ENCODE measurements around the gene FASTKD3. TPM values are rescaled to one million over a fixed set of nuclear protein-coding genes. Genes with fewer than 3 reads are reported as not detected.

The FASTKD3 gene
- total and polyA plus RNA-seq, 2 donors = 14.4 to 26.7 TPM

DNA sequence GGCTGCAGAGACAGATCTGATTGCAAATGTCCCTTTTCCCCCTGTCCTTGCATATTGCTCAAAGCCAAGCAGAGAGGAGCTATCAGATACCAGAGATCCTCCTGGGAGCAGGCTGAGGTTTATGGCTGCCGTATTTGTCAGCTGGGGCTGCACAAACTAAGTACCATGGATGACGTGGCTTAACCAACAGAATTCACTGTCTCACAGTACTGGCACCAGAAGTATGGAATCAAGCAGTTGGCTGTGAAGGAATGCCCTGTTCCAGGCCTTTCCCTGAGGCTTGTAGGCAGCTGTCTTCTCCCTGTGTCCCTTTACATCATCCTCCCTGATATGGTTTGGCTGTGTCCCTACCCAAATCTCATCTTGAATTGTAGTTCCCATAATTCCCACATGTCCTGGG, 20.5 kb downstream of the FASTKD3 start:
- Histone ChIP-seq H3K36me3 (ENCODE audit: control insufficient read depth in 2 of 2, insufficient read depth in 2 of 2, low read length in 1 of 2) (no peaks in the 10 kb centered on the region), H3K4me3 (ENCODE audit: low read length in 2 of 2) (no peak overlapping the region), H3K9me3 (ENCODE audit: control insufficient read depth in 2 of 2, insufficient read depth in 1 of 2, low read length in 1 of 2) (peaks cover 2 to 4% of the 10 kb centered on the region in 2 donors), H3K27ac (ENCODE audit: low read depth in 1 of 2, low read length in 1 of 2) (no peak overlapping the region), H3K4me1 (ENCODE audit: control insufficient read depth in 2 of 2, insufficient read depth in 2 of 2, low read length in 2 of 2) (peaks cover 2 to 7% of the 10 kb centered on the region in 2 donors), H3K27me3 (ENCODE audit: control insufficient read depth in 2 of 2, insufficient read depth in 1 of 2, low read length in 1 of 2) (peaks cover 33 to 47% of the 10 kb centered on the region in 2 donors)
- WGBS = 87% methylated on average over 2 of the region's 2 CpGs
- no peak for DNase-seq (ENCODE audit: low read depth in 6 of 9, low spot score in 9 of 9)

DNA sequence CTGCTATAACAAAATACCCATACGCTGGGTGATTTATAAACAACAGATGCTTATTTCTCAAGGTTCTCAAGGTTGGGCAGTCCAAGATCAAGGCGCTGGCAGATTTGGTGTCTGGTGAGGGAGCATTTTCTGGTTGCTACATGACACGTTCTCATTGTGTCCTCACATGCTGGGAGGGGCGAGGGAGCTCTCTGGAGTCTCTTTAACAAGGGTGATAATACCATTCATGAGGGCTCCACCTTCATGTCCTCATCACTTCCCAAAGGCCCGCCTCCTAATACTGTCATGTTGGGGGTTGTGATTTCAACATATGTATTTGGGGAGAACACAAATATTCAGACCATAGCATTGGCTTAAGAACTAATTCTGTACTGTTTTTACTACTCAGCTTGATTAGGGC, 22.5 kb downstream of the FASTKD3 start:
- no peak for DNase-seq (ENCODE audit: low read depth in 6 of 9, low spot score in 9 of 9)

GRCh38 chr5:7845557-7845956, 23.3 kb downstream of the FASTKD3 start:
- Histone ChIP-seq H3K4me1 (ENCODE audit: control insufficient read depth in 2 of 2, insufficient read depth in 2 of 2, low read length in 2 of 2) (peaks cover 2 to 7% of the 10 kb centered on the region in 2 donors), H3K27me3 (ENCODE audit: control insufficient read depth in 2 of 2, insufficient read depth in 1 of 2, low read length in 1 of 2) (peaks cover 23 to 28% of the 10 kb centered on the region in 2 donors), H3K27ac (ENCODE audit: low read depth in 1 of 2, low read length in 1 of 2) (no peak overlapping the region), H3K9me3 (ENCODE audit: control insufficient read depth in 2 of 2, insufficient read depth in 1 of 2, low read length in 1 of 2) (no peaks in the 10 kb centered on the region), H3K4me3 (ENCODE audit: low read length in 2 of 2) (no peak overlapping the region), H3K36me3 (ENCODE audit: control insufficient read depth in 2 of 2, insufficient read depth in 2 of 2, low read length in 1 of 2) (no peaks in the 10 kb centered on the region)
- 97% methylated on average over 7 of the region's 7 CpGs for WGBS
- DNase-seq (ENCODE audit: low read depth in 6 of 9, low spot score in 9 of 9) = no peak

More for the DNA sequence above, 22.5 kb downstream of the FASTKD3 start:
- Histone ChIP-seq H3K27me3 (ENCODE audit: control insufficient read depth in 2 of 2, insufficient read depth in 1 of 2, low read length in 1 of 2) (peaks cover 28 to 35% of the 10 kb centered on the region in 2 donors), H3K9me3 (ENCODE audit: control insufficient read depth in 2 of 2, insufficient read depth in 1 of 2, low read length in 1 of 2) (peaks cover 2 to 4% of the 10 kb centered on the region in 2 donors), H3K4me1 (ENCODE audit: control insufficient read depth in 2 of 2, insufficient read depth in 2 of 2, low read length in 2 of 2) (peaks cover 2 to 7% of the 10 kb centered on the region in 2 donors), H3K4me3 (ENCODE audit: low read length in 2 of 2) (no peak overlapping the region), H3K27ac (ENCODE audit: low read depth in 1 of 2, low read length in 1 of 2) (no peak overlapping the region), H3K36me3 (ENCODE audit: control insufficient read depth in 2 of 2, insufficient read depth in 2 of 2, low read length in 1 of 2) (no peaks in the 10 kb centered on the region)
- WGBS = 96% methylated on average over 5 of the region's 5 CpGs

- no peak for DNase-seq (ENCODE audit: low read depth in 6 of 9, low spot score in 9 of 9)
- Histone ChIP-seq H3K27ac (ENCODE audit: low read depth in 1 of 2, low read length in 1 of 2) (no peak overlapping the region), H3K36me3 (ENCODE audit: control insufficient read depth in 2 of 2, insufficient read depth in 2 of 2, low read length in 1 of 2) (no peaks in the 10 kb centered on the region), H3K4me1 (ENCODE audit: control insufficient read depth in 2 of 2, insufficient read depth in 2 of 2, low read length in 2 of 2) (peaks cover 2 to 5% of the 10 kb centered on the region in 2 donors), H3K9me3 (ENCODE audit: control insufficient read depth in 2 of 2, insufficient read depth in 1 of 2, low read length in 1 of 2) (no peaks in the 10 kb centered on the region), H3K27me3 (ENCODE audit: control insufficient read depth in 2 of 2, insufficient read depth in 1 of 2, low read length in 1 of 2) (peaks cover 17 to 23% of the 10 kb centered on the region in 2 donors), H3K4me3 (ENCODE audit: low read length in 2 of 2) (no peak overlapping the region)
Observed at GRCh38 chr5:7844901-7845300, 23.9 kb downstream of the FASTKD3 start.

DNA sequence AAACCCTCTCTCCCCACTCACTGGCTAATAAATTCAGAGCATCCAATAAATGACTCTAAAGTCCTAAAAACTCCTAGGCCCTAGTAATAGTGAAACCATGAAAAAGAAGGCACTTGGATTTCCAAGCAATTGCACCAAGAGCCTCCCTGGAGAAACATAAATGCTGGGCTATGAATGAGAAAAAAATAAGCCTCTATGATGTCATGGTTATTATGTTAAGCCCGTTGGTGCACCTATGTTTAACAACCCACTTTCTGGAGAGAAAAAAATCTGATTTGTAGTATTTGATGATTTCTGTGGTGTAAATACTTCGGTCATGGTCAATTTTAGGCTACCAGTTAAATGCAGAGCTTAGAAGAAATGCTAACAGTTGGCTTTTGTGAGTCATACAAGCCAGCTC, 26.3 kb downstream of the FASTKD3 start:
- Histone ChIP-seq H3K36me3 (ENCODE audit: control insufficient read depth in 2 of 2, insufficient read depth in 2 of 2, low read length in 1 of 2) (no peaks in the 10 kb centered on the region), H3K4me1 (ENCODE audit: control insufficient read depth in 2 of 2, insufficient read depth in 2 of 2, low read length in 2 of 2) (no peaks in the 10 kb centered on the region), H3K4me3 (ENCODE audit: low read length in 2 of 2) (no peak overlapping the region), H3K27ac (ENCODE audit: low read depth in 1 of 2, low read length in 1 of 2) (no peak overlapping the region), H3K9me3 (ENCODE audit: control insufficient read depth in 2 of 2, insufficient read depth in 1 of 2, low read length in 1 of 2) (no peaks in the 10 kb centered on the region), H3K27me3 (ENCODE audit: control insufficient read depth in 2 of 2, insufficient read depth in 1 of 2, low read length in 1 of 2) (peaks cover 2 to 4% of the 10 kb centered on the region in 2 donors)
- DNase-seq (ENCODE audit: low read depth in 6 of 9, low spot score in 9 of 9) = no peak
- 84% methylated on average over 2 of the region's 2 CpGs for WGBS

GRCh38 chr5:7837403-7837802, 31.4 kb downstream of the FASTKD3 start:
- Histone ChIP-seq H3K36me3 (ENCODE audit: control insufficient read depth in 2 of 2, insufficient read depth in 2 of 2, low read length in 1 of 2) (no peaks in the 10 kb centered on the region), H3K4me1 (ENCODE audit: control insufficient read depth in 2 of 2, insufficient read depth in 2 of 2, low read length in 2 of 2) (no peaks in the 10 kb centered on the region), H3K27ac (ENCODE audit: low read depth in 1 of 2, low read length in 1 of 2) (no peak overlapping the region), H3K27me3 (ENCODE audit: control insufficient read depth in 2 of 2, insufficient read depth in 1 of 2, low read length in 1 of 2) (no peaks in the 10 kb centered on the region), H3K9me3 (ENCODE audit: control insufficient read depth in 2 of 2, insufficient read depth in 1 of 2, low read length in 1 of 2) (no peaks in the 10 kb centered on the region), H3K4me3 (ENCODE audit: low read length in 2 of 2) (no peak overlapping the region)
- 86% methylated on average over 3 of the region's 3 CpGs for WGBS
- DNase-seq (ENCODE audit: low read depth in 6 of 9, low spot score in 9 of 9) = no peak

- Histone ChIP-seq H3K36me3 (ENCODE audit: control insufficient read depth in 2 of 2, insufficient read depth in 2 of 2, low read length in 1 of 2) (no peaks in the 10 kb centered on the region), H3K9me3 (ENCODE audit: control insufficient read depth in 2 of 2, insufficient read depth in 1 of 2, low read length in 1 of 2) (no peaks in the 10 kb centered on the region), H3K27ac (ENCODE audit: low read depth in 1 of 2, low read length in 1 of 2) (no peak overlapping the region), H3K4me3 (ENCODE audit: low read length in 2 of 2) (no peak overlapping the region), H3K27me3 (ENCODE audit: control insufficient read depth in 2 of 2, insufficient read depth in 1 of 2, low read length in 1 of 2) (peaks cover 0 to 3% of the 10 kb centered on the region in 2 donors), H3K4me1 (ENCODE audit: control insufficient read depth in 2 of 2, insufficient read depth in 2 of 2, low read length in 2 of 2) (no peaks in the 10 kb centered on the region)
- 92% methylated on average over 4 of the region's 4 CpGs for WGBS
- DNase-seq (ENCODE audit: low read depth in 6 of 9, low spot score in 9 of 9) = no peak
Observed at GRCh38 chr5:7834982-7835381, 33.8 kb downstream of the FASTKD3 start.

GRCh38 chr5:7828269-7828668, 40.6 kb downstream of the FASTKD3 start:
- Histone ChIP-seq H3K27me3 (ENCODE audit: control insufficient read depth in 2 of 2, insufficient read depth in 1 of 2, low read length in 1 of 2) (peaks cover 0 to 3% of the 10 kb centered on the region in 2 donors), H3K4me3 (ENCODE audit: low read length in 2 of 2) (no peak overlapping the region), H3K36me3 (ENCODE audit: control insufficient read depth in 2 of 2, insufficient read depth in 2 of 2, low read length in 1 of 2) (no peaks in the 10 kb centered on the region), H3K4me1 (ENCODE audit: control insufficient read depth in 2 of 2, insufficient read depth in 2 of 2, low read length in 2 of 2) (no peaks in the 10 kb centered on the region), H3K9me3 (ENCODE audit: control insufficient read depth in 2 of 2, insufficient read depth in 1 of 2, low read length in 1 of 2) (no peaks in the 10 kb centered on the region), H3K27ac (ENCODE audit: low read depth in 1 of 2, low read length in 1 of 2) (no peak overlapping the region)
- no peak for DNase-seq (ENCODE audit: low read depth in 6 of 9, low spot score in 9 of 9)
- 85% methylated on average over 10 of the region's 10 CpGs for WGBS

GRCh38 chr5:7827610-7828009, 41.2 kb downstream of the FASTKD3 start:
- Histone ChIP-seq H3K27me3 (ENCODE audit: control insufficient read depth in 2 of 2, insufficient read depth in 1 of 2, low read length in 1 of 2) (peaks cover 0 to 3% of the 10 kb centered on the region in 2 donors), H3K4me3 (ENCODE audit: low read length in 2 of 2) (no peak overlapping the region), H3K27ac (ENCODE audit: low read depth in 1 of 2, low read length in 1 of 2) (no peak overlapping the region), H3K36me3 (ENCODE audit: control insufficient read depth in 2 of 2, insufficient read depth in 2 of 2, low read length in 1 of 2) (no peaks in the 10 kb centered on the region), H3K4me1 (ENCODE audit: control insufficient read depth in 2 of 2, insufficient read depth in 2 of 2, low read length in 2 of 2) (no peaks in the 10 kb centered on the region), H3K9me3 (ENCODE audit: control insufficient read depth in 2 of 2, insufficient read depth in 1 of 2, low read length in 1 of 2) (no peaks in the 10 kb centered on the region)
- no peak for DNase-seq (ENCODE audit: low read depth in 6 of 9, low spot score in 9 of 9)
- WGBS = 93% methylated on average over 6 of the region's 6 CpGs

DNA sequence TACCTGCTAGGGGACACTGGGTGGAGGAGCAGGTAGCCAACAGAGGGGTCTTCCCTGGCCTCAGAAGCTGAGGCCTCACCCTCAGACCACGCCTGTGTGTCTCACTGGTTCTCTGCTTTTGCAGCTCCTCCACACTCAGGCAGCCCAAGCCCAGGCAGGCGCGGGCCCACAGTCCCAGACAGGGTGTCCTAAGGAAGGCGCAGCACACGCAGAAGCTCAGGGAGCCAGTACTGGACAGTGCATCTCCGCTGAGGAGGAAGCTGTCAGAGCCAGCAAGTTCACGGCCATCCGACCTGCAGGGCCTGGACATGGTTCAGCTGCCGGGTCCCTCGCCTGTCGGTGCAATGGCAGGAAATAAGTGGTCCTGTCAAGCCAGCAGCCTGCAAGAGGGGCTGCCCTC, 43.2 kb downstream of the FASTKD3 start:
- 92% methylated on average over 11 of the region's 11 CpGs for WGBS
- DNase-seq (ENCODE audit: low read depth in 6 of 9, low spot score in 9 of 9) = no peak
- no peak overlapping the region for H3K4me3 ChIP-seq (ENCODE audit: low read length in 2 of 2)
- no peak overlapping the region for H3K27ac ChIP-seq (ENCODE audit: low read depth in 1 of 2, low read length in 1 of 2)
- H3K36me3 ChIP-seq (ENCODE audit: control insufficient read depth in 2 of 2, insufficient read depth in 2 of 2, low read length in 1 of 2) = no peaks in the 10 kb centered on the region
- H3K9me3 ChIP-seq (ENCODE audit: control insufficient read depth in 2 of 2, insufficient read depth in 1 of 2, low read length in 1 of 2) = no peaks in the 10 kb centered on the region
- no peaks in the 10 kb centered on the region for H3K27me3 ChIP-seq (ENCODE audit: control insufficient read depth in 2 of 2, insufficient read depth in 1 of 2, low read length in 1 of 2)
- H3K4me1 ChIP-seq (ENCODE audit: control insufficient read depth in 2 of 2, insufficient read depth in 2 of 2, low read length in 2 of 2) = no peaks in the 10 kb centered on the region
